SK-N-SH treated with all-trans-retinoic acid at 6 μM for 48 hours (cell line): Measurements from ENCODE around the gene UAP1L1.

Experiments used
- ATAC-seq: fragments of 200-7000 bp; cut with Tn5 transposase; 3 replicates; pipeline ENCODE4 v1.9.1; 2020; ENCODE audit warnings: mild to moderate bottlenecking, moderate library complexity
- ARNTL ChIP-seq: fragments of 450-650 bp; formaldehyde crosslinking; IDR thresholded peaks from 2 replicates; pipeline ENCODE4 v1.5.0; 2020; ENCODE audit warnings: low read depth, mild to moderate bottlenecking, moderate library complexity, borderline replicate concordance
- BACH2 ChIP-seq: fragments of 250-450 bp; sonication (Bioruptor Pico); IDR thresholded peaks from 2 replicates; pipeline ENCODE4 v1.9.0; 2021; ENCODE audit warnings: mild to moderate bottlenecking, borderline replicate concordance
- CREB5 ChIP-seq: fragments of 250-450 bp; sonication (Bioruptor Pico); IDR thresholded peaks from 2 replicates; pipeline ENCODE4 v1.5.1; 2020; ENCODE audit warnings: low read depth, mild to moderate bottlenecking, moderate library complexity
- CSDC2 ChIP-seq: fragments of 250-450 bp; sonication (Bioruptor Pico); IDR thresholded peaks from 2 replicates; pipeline ENCODE4 v1.5.0; 2020; ENCODE audit warnings: mild to moderate bottlenecking, moderate library complexity
- ESRRG ChIP-seq: fragments of 250-450 bp; sonication (Bioruptor Pico); IDR thresholded peaks from 2 replicates; pipeline ENCODE4 v1.6.1; 2021; ENCODE audit warnings: mild to moderate bottlenecking
- ISL1 ChIP-seq: fragments of 250-450 bp; sonication (Bioruptor Pico); IDR thresholded peaks from 2 replicates; pipeline ENCODE4 v2.1.2; 2022; ENCODE audit warnings: mild to moderate bottlenecking, moderate library complexity
- OSR1 ChIP-seq: fragments of 250-450 bp; sonication (Bioruptor Pico); IDR thresholded peaks from 2 replicates; pipeline ENCODE4 v1.8.0; 2022; ENCODE audit warnings: moderate library complexity, mild to moderate bottlenecking, inconsistent platforms
- PATZ1 ChIP-seq: fragments of 250-450 bp; sonication (Bioruptor Pico); IDR thresholded peaks from 2 replicates; pipeline ENCODE4 v1.8.0; 2020; ENCODE audit warnings: mild to moderate bottlenecking, moderate library complexity, borderline replicate concordance
- PPARA ChIP-seq: fragments of 250-450 bp; sonication (Bioruptor Pico); IDR thresholded peaks from 2 replicates; pipeline ENCODE4 v1.5.0; 2020; ENCODE audit warnings: mild to moderate bottlenecking, borderline replicate concordance
- RARB ChIP-seq: fragments of 250-450 bp; sonication (Bioruptor Pico); IDR thresholded peaks from 2 replicates; pipeline ENCODE4 v1.8.0; 2021; ENCODE audit warnings: mild to moderate bottlenecking, moderate library complexity
- TCF4 ChIP-seq: fragments of 250-450 bp; sonication (Bioruptor Pico); IDR thresholded peaks from 2 replicates; pipeline ENCODE4 v1.8.0; 2021; ENCODE audit warnings: mild to moderate bottlenecking, moderate library complexity, borderline replicate concordance
- TOX ChIP-seq: fragments of 250-450 bp; sonication (Bioruptor Pico); IDR thresholded peaks from 2 replicates; pipeline ENCODE4 v1.8.0; 2021; ENCODE audit warnings: mild to moderate bottlenecking, moderate library complexity, borderline replicate concordance
- ZFP3 ChIP-seq: fragments of 250-450 bp; sonication (Bioruptor Pico); IDR thresholded peaks from 2 replicates; pipeline ENCODE4 v1.5.0; 2020; ENCODE audit warnings: mild to moderate bottlenecking, moderate library complexity
- ZFP30 ChIP-seq: fragments of 450-650 bp; formaldehyde crosslinking; IDR thresholded peaks from 2 replicates; pipeline ENCODE4 v1.5.0; 2022; ENCODE audit warnings: mild to moderate bottlenecking, moderate library complexity
- ZNF565 ChIP-seq: fragments of 450-650 bp; formaldehyde crosslinking; conservative IDR thresholded peaks from 2 replicates; pipeline ENCODE4 v1.5.0; 2020; ENCODE audit warnings: low read depth, mild to moderate bottlenecking, moderate library complexity
- ZNF70 ChIP-seq: fragments of 450-650 bp; formaldehyde crosslinking; IDR thresholded peaks from 2 replicates; pipeline ENCODE4 v1.5.0; 2020; ENCODE audit warnings: mild to moderate bottlenecking, moderate library complexity
- ZNF8 ChIP-seq: fragments of 450-650 bp; formaldehyde crosslinking; IDR thresholded peaks from 2 replicates; pipeline ENCODE4 v1.5.0; 2020; ENCODE audit warnings: mild to moderate bottlenecking, moderate library complexity
- TF ChIP-seq, protein P1 (sequence below): fragments of 250-450 bp; sonication (Bioruptor Pico); IDR thresholded peaks from 2 replicates; pipeline ENCODE4 v1.5.0; 2020; ENCODE audit warnings: mild to moderate bottlenecking, moderate library complexity

The UAP1L1 gene

GRCh38 chr9:137069508-137070091 is 7.7 kb upstream of the UAP1L1 start (continued):
- TF ChIP-seq TOX (CRISPR knock-in tag), result no peak

- TF ChIP-seq TOX (CRISPR knock-in tag), result no peak
- no peak for TF ChIP-seq PATZ1 (CRISPR knock-in tag)
- TF ChIP-seq, protein P1, sequence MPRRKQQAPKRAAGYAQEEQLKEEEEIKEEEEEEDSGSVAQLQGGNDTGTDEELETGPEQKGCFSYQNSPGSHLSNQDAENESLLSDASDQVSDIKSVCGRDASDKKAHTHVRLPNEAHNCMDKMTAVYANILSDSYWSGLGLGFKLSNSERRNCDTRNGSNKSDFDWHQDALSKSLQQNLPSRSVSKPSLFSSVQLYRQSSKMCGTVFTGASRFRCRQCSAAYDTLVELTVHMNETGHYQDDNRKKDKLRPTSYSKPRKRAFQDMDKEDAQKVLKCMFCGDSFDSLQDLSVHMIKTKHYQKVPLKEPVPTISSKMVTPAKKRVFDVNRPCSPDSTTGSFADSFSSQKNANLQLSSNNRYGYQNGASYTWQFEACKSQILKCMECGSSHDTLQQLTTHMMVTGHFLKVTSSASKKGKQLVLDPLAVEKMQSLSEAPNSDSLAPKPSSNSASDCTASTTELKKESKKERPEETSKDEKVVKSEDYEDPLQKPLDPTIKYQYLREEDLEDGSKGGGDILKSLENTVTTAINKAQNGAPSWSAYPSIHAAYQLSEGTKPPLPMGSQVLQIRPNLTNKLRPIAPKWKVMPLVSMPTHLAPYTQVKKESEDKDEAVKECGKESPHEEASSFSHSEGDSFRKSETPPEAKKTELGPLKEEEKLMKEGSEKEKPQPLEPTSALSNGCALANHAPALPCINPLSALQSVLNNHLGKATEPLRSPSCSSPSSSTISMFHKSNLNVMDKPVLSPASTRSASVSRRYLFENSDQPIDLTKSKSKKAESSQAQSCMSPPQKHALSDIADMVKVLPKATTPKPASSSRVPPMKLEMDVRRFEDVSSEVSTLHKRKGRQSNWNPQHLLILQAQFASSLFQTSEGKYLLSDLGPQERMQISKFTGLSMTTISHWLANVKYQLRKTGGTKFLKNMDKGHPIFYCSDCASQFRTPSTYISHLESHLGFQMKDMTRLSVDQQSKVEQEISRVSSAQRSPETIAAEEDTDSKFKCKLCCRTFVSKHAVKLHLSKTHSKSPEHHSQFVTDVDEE (CRISPR knock-in tag), result 0 out of 2 replicates have a peak, but pooled peaks have one; percentile 15
- TF ChIP-seq ZNF70 (CRISPR knock-in tag), result no peak
- TF ChIP-seq, all 23 proteins: peak for 1
- peak; percentile 94 for ATAC-seq
Observed at GRCh38 chr9:137070201-137070905, 7.0 kb upstream of the UAP1L1 start, which contains the start of gene SAPCD2. SAPCD2 (minus strand) TSS chr9:137070557; CDS start chr9:137070460, 97 bp downstream.

GRCh38 chr9:137070906-137071275 is 6.4 kb upstream of the UAP1L1 start:
- peak; percentile 30 for ATAC-seq
- no peak for TF ChIP-seq OSR1 (CRISPR knock-in tag)
- no peak for TF ChIP-seq CSDC2
- no peak for TF ChIP-seq RARB (CRISPR knock-in tag)
- TF ChIP-seq ZNF565, result no peak
- no peak for TF ChIP-seq ZFP3
- TF ChIP-seq ESRRG, result no peak
- no peak for TF ChIP-seq ISL1 (CRISPR knock-in tag)
- TF ChIP-seq, all 23 proteins: peak for 0

DNA sequence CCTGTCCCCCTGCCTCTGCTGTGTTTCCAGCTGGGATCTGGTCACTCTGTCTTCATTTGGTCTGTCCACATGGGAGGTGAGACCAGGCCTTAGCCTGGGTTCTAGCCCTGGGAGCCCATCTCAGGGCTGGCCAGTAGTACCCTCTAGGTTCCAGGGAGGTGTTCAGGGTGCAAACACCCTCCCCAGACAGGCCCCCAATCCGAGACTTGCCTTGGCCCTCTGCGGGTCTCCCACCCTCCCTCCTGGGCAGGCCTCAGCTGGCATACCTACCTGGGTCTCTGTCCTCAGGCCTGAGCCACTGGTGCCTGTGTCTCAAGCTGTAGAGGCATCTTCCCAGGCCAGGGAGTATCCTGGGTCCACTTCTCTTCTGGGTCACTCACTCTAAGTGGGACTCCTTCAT is 6.0 kb upstream of the UAP1L1 start:
- TF ChIP-seq PATZ1 (CRISPR knock-in tag), result no peak
- no peak for TF ChIP-seq CREB5 (CRISPR knock-in tag)
- TF ChIP-seq ZFP30 (CRISPR knock-in tag), result no peak
- no peak for TF ChIP-seq ARNTL (CRISPR knock-in tag)
- ATAC-seq, result no peak

DNA sequence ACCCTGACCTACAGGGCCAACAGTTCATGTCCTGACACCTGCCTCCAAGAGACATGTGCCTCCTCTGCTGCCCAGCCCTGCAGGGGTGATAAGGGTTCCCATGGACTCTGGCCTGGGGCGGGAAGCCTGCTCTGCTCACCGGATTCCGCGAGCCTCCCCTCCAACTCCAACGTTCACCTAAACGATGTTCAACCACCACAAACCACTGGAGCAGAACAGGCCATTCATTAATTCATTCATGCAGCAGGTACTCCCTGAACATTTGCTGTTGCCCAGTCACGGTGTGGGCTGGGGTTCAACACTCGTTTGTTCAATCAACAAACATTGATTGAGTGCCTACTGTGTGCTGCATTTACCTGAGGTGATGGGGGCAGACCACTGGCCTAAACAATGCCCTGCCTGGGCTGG is 3.3 kb upstream of the UAP1L1 start:
- ATAC-seq, result no peak
- TF ChIP-seq ZFP3 (no peak), ZNF70 (CRISPR knock-in tag) (no peak), ESRRG (no peak), BACH2 (CRISPR knock-in tag) (no peak), ISL1 (CRISPR knock-in tag) (no peak), PPARA (no peak), CREB5 (CRISPR knock-in tag) (no peak), TCF4 (CRISPR knock-in tag) (no peak), ZNF565 (no peak), ZNF8 (CRISPR knock-in tag) (no peak)
